IPS DF 6.9 (cell line): ENCODE measurements around the gene UBE2C.
"Not testable (repeated sequence)": the region's sequence is repeated elsewhere in the genome, so short reads cannot be mapped to it uniquely, and the experiment has no call there.

Experiments used
- DNase-seq: peaks from one replicate; pipeline ENCODE4 v3.0.0-alpha.2; 2013; ENCODE audit warnings: low read depth, low spot score
- H3K27ac ChIP-seq: one replicate; pipeline ENCODE4 v1.5.1; 2013; ENCODE audit warnings: low read length, control low read depth
- H3K27me3 ChIP-seq: 2 replicates; pipeline ENCODE4 v1.6.1; 2013; ENCODE audit warnings: mild to moderate bottlenecking, low read length; ENCODE audit not compliant: control insufficient read depth, insufficient read depth
- H3K36me3 ChIP-seq: 2 replicates; pipeline ENCODE4 v1.6.1; 2013; ENCODE audit warnings: low read length; ENCODE audit not compliant: control insufficient read depth, insufficient read depth
- H3K4me1 ChIP-seq: 2 replicates; pipeline ENCODE4 v1.6.1; 2013; ENCODE audit warnings: low read length; ENCODE audit not compliant: control insufficient read depth, insufficient read depth
- H3K4me3 ChIP-seq: 2 replicates; pipeline ENCODE4 v1.5.1; 2013; ENCODE audit warnings: mild to moderate bottlenecking, low read length
- H3K9me3 ChIP-seq: 2 replicates; pipeline ENCODE4 v1.6.1; 2013; ENCODE audit warnings: low read length, inconsistent platforms; ENCODE audit not compliant: control insufficient read depth, insufficient read depth
- WGBS: extraction: QIAGEN DNeasy Blood & Tissue Kit; methylation state at CpG from one replicate; pipeline ENCODE4 v1.1.7; 2013; ENCODE audit warnings: mixed read lengths, missing lambda C conversion rate; ENCODE audit not compliant: insufficient read length, insufficient coverage; 5-methylcytosine and 5-hydroxymethylcytosine counted together

Gene UBE2C

GRCh38 chr20:45779011-45779915, 33.2 kb upstream of the UBE2C start:
- Histone ChIP-seq H3K9me3 (no peaks in the 10 kb centered on the region), H3K4me1 (no peaks in the 10 kb centered on the region), H3K4me3 (no peak overlapping the region), H3K36me3 (no peaks in the 10 kb centered on the region), H3K27ac (no peak overlapping the region), H3K27me3 (no peaks in the 10 kb centered on the region)
- WGBS: no CpG with 5 or more reads among the region's 8 CpGs
- no peak for DNase-seq

DNA sequence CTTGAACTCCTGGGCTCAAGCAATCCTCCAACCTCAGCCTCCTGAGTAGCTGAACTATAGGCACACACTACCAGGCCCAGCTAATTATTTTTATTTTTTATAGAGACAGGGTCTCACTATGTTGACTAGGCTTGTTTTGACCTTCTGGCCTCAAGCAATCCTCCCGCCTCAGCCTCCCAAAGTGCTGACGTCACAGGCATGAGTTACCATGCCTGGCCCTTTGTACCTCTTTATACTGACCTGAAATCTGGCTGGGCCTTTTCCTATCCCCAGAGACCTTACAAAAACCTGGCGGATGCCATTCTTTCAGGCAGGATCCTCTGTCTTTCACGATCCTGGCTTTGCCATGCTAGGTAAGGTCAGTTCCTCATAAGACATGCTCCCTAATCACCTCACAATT, 32.3 kb upstream of the UBE2C start:
- no peak for DNase-seq
- H3K27ac ChIP-seq: no peak overlapping the region
- H3K27me3 ChIP-seq: no peaks in the 10 kb centered on the region
- no peaks in the 10 kb centered on the region for H3K4me1 ChIP-seq
- WGBS: no CpG with 5 or more reads among the region's 4 CpGs
- no peaks in the 10 kb centered on the region for H3K9me3 ChIP-seq
- no peak overlapping the region for H3K4me3 ChIP-seq
- H3K36me3 ChIP-seq: no peaks in the 10 kb centered on the region

GRCh38 chr20:45781391-45781931, 31.0 kb upstream of the UBE2C start:
- Histone ChIP-seq H3K4me1 (no peaks in the 10 kb centered on the region), H3K36me3 (no peaks in the 10 kb centered on the region), H3K27ac (no peak overlapping the region), H3K9me3 (no peaks in the 10 kb centered on the region), H3K27me3 (no peaks in the 10 kb centered on the region), H3K4me3 (no peak overlapping the region)
- WGBS: no CpG with 5 or more reads among the region's 4 CpGs
- no peak for DNase-seq

DNA sequence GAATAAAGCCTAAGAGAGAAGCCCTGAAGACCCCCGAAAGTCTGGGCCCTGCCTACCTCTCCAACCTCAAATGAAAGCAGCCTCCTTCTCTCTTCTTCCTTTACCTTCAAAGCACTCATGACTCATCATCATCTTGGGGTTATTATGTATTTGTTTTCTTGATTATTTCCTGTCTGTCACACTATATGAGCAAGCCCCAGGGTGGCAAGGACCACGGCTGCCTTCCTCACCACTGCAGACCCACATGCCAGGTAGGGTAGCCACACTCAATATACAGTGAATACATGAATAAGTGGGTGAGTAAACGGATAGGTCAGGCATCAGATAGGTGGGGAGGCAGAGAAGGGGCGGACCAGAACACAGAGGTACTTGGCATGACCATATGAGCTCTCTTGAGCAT, 29.6 kb upstream of the UBE2C start:
- Histone ChIP-seq H3K4me1 (no peaks in the 10 kb centered on the region), H3K27me3 (no peaks in the 10 kb centered on the region), H3K36me3 (no peaks in the 10 kb centered on the region), H3K4me3 (no peak overlapping the region), H3K9me3 (no peaks in the 10 kb centered on the region), H3K27ac (no peak overlapping the region)
- no CpG with 5 or more reads among the region's 4 CpGs for WGBS
- DNase-seq: no peak

- no peaks in the 10 kb centered on the region for H3K4me1 ChIP-seq
- no peaks in the 10 kb centered on the region for H3K9me3 ChIP-seq
- no peak overlapping the region for H3K4me3 ChIP-seq
- no peak for DNase-seq
- no CpG with 5 or more reads among the region's 6 CpGs for WGBS
- H3K27me3 ChIP-seq: no peaks in the 10 kb centered on the region
- H3K36me3 ChIP-seq: no peaks in the 10 kb centered on the region
- no peak overlapping the region for H3K27ac ChIP-seq
Observed at GRCh38 chr20:45783656-45784294, 28.7 kb upstream of the UBE2C start.

DNA sequence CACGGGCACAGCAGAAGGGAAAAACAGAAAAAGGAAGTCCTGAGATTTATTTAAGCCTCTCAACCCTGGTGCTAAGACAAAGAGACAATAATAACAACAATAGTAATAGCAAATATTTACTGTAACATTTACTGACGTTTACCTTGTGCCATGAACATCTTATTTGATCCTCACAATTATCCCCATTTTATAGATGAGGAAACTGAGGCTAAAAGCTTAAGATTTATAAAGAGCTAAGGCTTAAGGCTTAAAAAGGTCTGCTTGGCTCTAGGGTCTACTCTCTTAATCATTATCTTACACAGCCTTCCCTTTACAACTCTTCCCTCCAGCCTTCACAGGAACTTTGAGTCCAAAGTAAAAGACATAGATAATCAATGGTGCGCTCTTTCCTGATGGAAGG, 24.1 kb upstream of the UBE2C start:
- no peaks in the 10 kb centered on the region for H3K36me3 ChIP-seq
- no peak overlapping the region for H3K4me3 ChIP-seq
- no peaks in the 10 kb centered on the region for H3K9me3 ChIP-seq
- no peaks in the 10 kb centered on the region for H3K27me3 ChIP-seq
- no CpG with 5 or more reads among the region's 3 CpGs for WGBS
- H3K4me1 ChIP-seq: no peaks in the 10 kb centered on the region
- no peak overlapping the region for H3K27ac ChIP-seq
- DNase-seq: no peak

- Histone ChIP-seq H3K4me1 (no peaks in the 10 kb centered on the region), H3K27ac (no peak overlapping the region), H3K9me3 (no peaks in the 10 kb centered on the region), H3K36me3 (peaks cover 3% of the 10 kb centered on the region; the same call in 1 of the 2 replicates), H3K4me3 (peak overlapping the region; percentile 80; the same call in 1 of the 2 replicates), H3K27me3 (no peaks in the 10 kb centered on the region)
- WGBS: no CpG with 5 or more reads among the region's 19 CpGs
- no peak for DNase-seq
Observed at GRCh38 chr20:45792317-45793118, 19.9 kb upstream of the UBE2C start.

GRCh38 chr20:45796337-45797065, 15.9 kb upstream of the UBE2C start:
- no peak overlapping the region for H3K27ac ChIP-seq
- no peaks in the 10 kb centered on the region for H3K9me3 ChIP-seq
- no peaks in the 10 kb centered on the region; the same call in 1 of the 2 replicates for H3K4me1 ChIP-seq
- no peaks in the 10 kb centered on the region for H3K27me3 ChIP-seq
- DNase-seq: no peak
- no CpG with 5 or more reads among the region's 11 CpGs for WGBS
- H3K4me3 ChIP-seq: no peak overlapping the region
- H3K36me3 ChIP-seq: peaks cover 6% of the 10 kb centered on the region; the same call in 1 of the 2 replicates

- H3K27ac ChIP-seq, H3K9me3 ChIP-seq, H3K4me1 ChIP-seq, H3K36me3 ChIP-seq, H3K4me3 ChIP-seq, H3K27me3 ChIP-seq, DNase-seq: not testable (repeated sequence)
- WGBS: no CpG with 5 or more reads among the region's 1 CpG
Observed at GRCh38 chr20:45797510-45797909, 14.9 kb upstream of the UBE2C start.
